A549 (cell line): ENCODE results near the gene DCBLD2.

ENCODE experiments used
- CTCF ChIP-seq: fragments of >200 bp; sonication (Bioruptor Twin); formaldehyde crosslinking; IDR thresholded peaks from 3 replicates; pipeline ENCODE4 v1.5.1; 2016
- ELK1 ChIP-seq: fragments of 150-350 bp; IDR thresholded peaks from 2 replicates; pipeline ENCODE4 v1.6.1; 2014; ENCODE audit warnings: low read depth, mild to moderate bottlenecking, low read length
- MAFK ChIP-seq: fragments of 450-650 bp; IDR thresholded peaks from 2 replicates; pipeline ENCODE4 v1.6.1; 2014; ENCODE audit not compliant: partially characterized antibody
- MAZ ChIP-seq: fragments of 150-350 bp; IDR thresholded peaks from 2 replicates; pipeline ENCODE4 v1.6.1; 2014; ENCODE audit warnings: antibody characterized with exemption, low read depth, low read length, borderline replicate concordance
- NR3C1 ChIP-seq: fragments of >200 bp; sonication (Bioruptor Twin); formaldehyde crosslinking; IDR thresholded peaks from 3 replicates; pipeline ENCODE4 v1.6.1; 2017
- POLR2A ChIP-seq: IDR thresholded peaks from 2 replicates; pipeline ENCODE4 v1.6.1; 2012; ENCODE audit warnings: mild to moderate bottlenecking, low read length

- TF ChIP-seq MAZ (no peak), MAFK (no peak), ELK1 (no peak), CTCF (no peak), POLR2A (no peak), NR3C1 (no peak)
These were observed 77.2 kb downstream of the DCBLD2 start for GRCh38 chr3:98824256-98824655.
